K562 (cell line): Measurements from ENCODE around the gene TSSK6. TPM values are rescaled to one million over a fixed set of nuclear protein-coding genes. Genes with fewer than 3 reads are reported as not detected.

ENCODE experiments used
- ATAC-seq: fragments of 200-7000 bp; cut with Tn5 transposase; 3 replicates; pipeline ENCODE4 v1.9.1; 2020; ENCODE audit warnings: moderate library complexity
- BruUV-seq: library from RNA; stranded (reverse); fragments of 400-500 nt; replicated peaks from 2 replicates; lab custom pipeline; 2021; lab: Mats Ljungman, UMichigan
- CTCF ChIA-PET: fragments of 300-600 bp; formaldehyde crosslinking; extraction: SDS; loops from one replicate; lab custom pipeline; 2021; ENCODE audit warnings: low intra/inter-chr PET ratio; lab: Yijun Ruan, JAX
- POLR2A ChIA-PET: fragments of 300-600, 350-650 bp; sonication (Branson Sonifier 250); formaldehyde crosslinking; extraction: SDS; loops from one replicate; lab custom pipeline; 2021; ENCODE audit warnings: antibody characterized with exemption, inconsistent platforms; lab: Yijun Ruan, JAX
- DNase-seq, 4 experiments: peaks; one replicate each; pipeline versions ENCODE4 v3.0.0 to v3.0.0-alpha.2; 2011 to 2018; ENCODE audit warnings: low spot score in 3 of 4, mixed read lengths in 3 of 4; ENCODE audit errors: extremely low read depth in 1 of 4
- FAIRE-seq: peaks from 2 replicates; lab custom pipeline; 2011; peaks lifted over from hg19 to GRCh38; lab: Jason Lieb, UNC
- H2AFZ ChIP-seq: 2 replicates; pipeline ENCODE4 v1.6.0; 2011; ENCODE audit warnings: low read depth, low read length, control low read depth, inconsistent platforms
- H3K27ac ChIP-seq: fragments of 200-600 bp; 3 replicates; pipeline ENCODE4 v1.8.0; 2011; ENCODE audit warnings: low read depth, mild to moderate bottlenecking, control low read depth, inconsistent platforms, low read length, moderate library complexity, mixed read lengths; ENCODE audit errors: extremely low read depth
- H3K27me3 ChIP-seq, 2 experiments: fragments of 300-600 bp in 1 of 2; 2 replicates in 1 of 2; 3 replicates in 1 of 2; pipeline versions ENCODE4 v1.6.0 to v1.8.0; 2011; ENCODE audit warnings: inconsistent platforms in 2 of 2, low read length in 2 of 2, mild to moderate bottlenecking in 1 of 2, mixed read lengths in 1 of 2, moderate library complexity in 1 of 2; ENCODE audit not compliant: control insufficient read depth in 2 of 2, insufficient read depth in 2 of 2
- H3K36me3 ChIP-seq: fragments of 300-600 bp; 3 replicates; pipeline ENCODE4 v1.8.0; 2011; ENCODE audit warnings: mild to moderate bottlenecking, low read length, inconsistent platforms; ENCODE audit not compliant: control insufficient read depth, insufficient read depth
- H3K4me1 ChIP-seq, 2 experiments: fragments of 200-600 bp in 1 of 2; replicated peaks in 1 of 2; 2 replicates in 1 of 2; 3 replicates in 1 of 2; pipeline versions ENCODE4 v1.5.1 to v1.8.0; 2011; ENCODE audit warnings: inconsistent platforms in 2 of 2, low read length in 2 of 2, mild to moderate bottlenecking in 1 of 2, mixed read lengths in 1 of 2, moderate library complexity in 1 of 2; ENCODE audit not compliant: control insufficient read depth in 2 of 2, insufficient read depth in 2 of 2
- H3K4me2 ChIP-seq: 2 replicates; pipeline ENCODE4 v1.6.1; 2011; ENCODE audit warnings: low read length, control low read depth, inconsistent platforms, mixed read lengths; ENCODE audit not compliant: insufficient read depth
- H3K4me3 ChIP-seq: fragments of 200-600 bp; sonication (generic), shearing (Covaris generic); 2 replicates; pipeline ENCODE4 v1.5.1; 2016; ENCODE audit warnings: control low read depth, inconsistent platforms
- H3K79me2 ChIP-seq: fragments of 200-600 bp; 3 replicates; pipeline ENCODE4 v1.8.0; 2011; ENCODE audit warnings: low read length, inconsistent platforms; ENCODE audit not compliant: control insufficient read depth, insufficient read depth
- H3K9ac ChIP-seq, 2 experiments: 2 replicates each; pipeline versions ENCODE4 v1.6.0 to v1.6.1; 2011; ENCODE audit warnings: low read depth in 2 of 2, low read length in 2 of 2, control low read depth in 1 of 2, inconsistent platforms in 1 of 2, mild to moderate bottlenecking in 1 of 2, mixed read lengths in 1 of 2; ENCODE audit not compliant: insufficient read depth in 1 of 2
- H3K9me1 ChIP-seq: one replicate; pipeline ENCODE4 v1.6.0; 2011; ENCODE audit warnings: inconsistent platforms, mild to moderate bottlenecking, low read length, moderate library complexity; ENCODE audit not compliant: control insufficient read depth, insufficient read depth
- H3K9me3 ChIP-seq: replicated peaks from 2 replicates; pipeline ENCODE4 v1.5.1; 2011; ENCODE audit warnings: low read depth, low read length, inconsistent platforms; ENCODE audit not compliant: control insufficient read depth, insufficient read depth
- H4K20me1 ChIP-seq: replicated peaks from 2 replicates; pipeline ENCODE4 v1.6.1; 2011; ENCODE audit warnings: low read length, inconsistent platforms, mixed read lengths; ENCODE audit not compliant: control insufficient read depth, insufficient read depth
- BCL6 ChIP-seq: fragments of 250-450 bp; sonication (Bioruptor Pico); IDR thresholded peaks from 2 replicates; pipeline ENCODE4 v1.4.0; 2020
- POLR2G ChIP-seq: fragments of 200-400 bp; formaldehyde crosslinking; IDR thresholded peaks from 2 replicates; pipeline ENCODE4 v1.6.1; 2017; ENCODE audit warnings: low read depth, mild to moderate bottlenecking, antibody characterized with exemption, low read length, moderate library complexity
- ZKSCAN8 ChIP-seq: fragments of 200-800 bp; sonication (Bioruptor generic); IDR thresholded peaks from 2 replicates; pipeline ENCODE4 v1.6.1; 2016; ENCODE audit warnings: missing genetic modification characterization, missing compliant biosample characterization
- WGBS: fragments of 100-300 bp; shearing (Covaris generic); methylation state at CpG from one replicate; pipeline ENCODE4 v1.1.6; 2016; ENCODE audit warnings: low coverage, mixed read lengths; ENCODE audit not compliant: insufficient coverage; ENCODE audit errors: missing lambda C conversion rate; 5-methylcytosine and 5-hydroxymethylcytosine counted together
- in situ Hi-C: fragments of 300-500 bp; cut with MboI; formaldehyde crosslinking; loops from 4 replicates; pipeline ENCODE4 v1.15.0; 2018; ENCODE audit warnings: inconsistent platforms, mixed read lengths
- intact Hi-C: fragments of 100-400 bp; cut with micrococcal nuclease; formaldehyde crosslinking; loops from 2 replicates; pipeline ENCODE4 v1.14.2; 2022
- polyA plus RNA-seq, 8 experiments: library from polyadenylated mRNA; depleted of rRNA in 4 of 8; stranded (reverse) in 5 of 8; unstranded in 3 of 8; fragments of >200 nt; fragmentation: Nextera tagmentation in 2 of 8; fragmentation: Illumina TruSeq in 1 of 8; extraction: Ambion mirVana in 2 of 8; extraction: Trizol in 1 of 8; gene quantifications; 2 replicates each; pipeline versions ENCODE4 v1.2.1 to v1.2.3, GENCODE V29; 2011 to 2014; ENCODE audit warnings: inconsistent platforms in 1 of 8, missing spikeins in 1 of 8
- total RNA-seq, 7 experiments: library from RNA; depleted of rRNA in 6 of 7; stranded (reverse); fragments of >200 nt in 6 of 7; fragmentation: Illumina TruSeq in 2 of 7; extraction: Trizol in 2 of 7; gene quantifications; 2 replicates each; pipeline versions ENCODE4 v1.2.1 to v1.2.3, GENCODE V29; 2011 to 2021; ENCODE audit warnings: low replicate concordance in 1 of 7
- TF ChIP-seq, protein P1 (sequence below): IDR thresholded peaks from 2 replicates; pipeline ENCODE4 v1.6.1; 2016; ENCODE audit warnings: missing genetic modification characterization, missing compliant biosample characterization

TSSK6 gene
- total and polyA plus RNA-seq, 9 of the 15 experiments (the other 6 are each of a cell fraction or from before 2014, with no cell fraction given) = 0.21 to 2.6 (median 1.5) TPM; not detected in 3

DNA sequence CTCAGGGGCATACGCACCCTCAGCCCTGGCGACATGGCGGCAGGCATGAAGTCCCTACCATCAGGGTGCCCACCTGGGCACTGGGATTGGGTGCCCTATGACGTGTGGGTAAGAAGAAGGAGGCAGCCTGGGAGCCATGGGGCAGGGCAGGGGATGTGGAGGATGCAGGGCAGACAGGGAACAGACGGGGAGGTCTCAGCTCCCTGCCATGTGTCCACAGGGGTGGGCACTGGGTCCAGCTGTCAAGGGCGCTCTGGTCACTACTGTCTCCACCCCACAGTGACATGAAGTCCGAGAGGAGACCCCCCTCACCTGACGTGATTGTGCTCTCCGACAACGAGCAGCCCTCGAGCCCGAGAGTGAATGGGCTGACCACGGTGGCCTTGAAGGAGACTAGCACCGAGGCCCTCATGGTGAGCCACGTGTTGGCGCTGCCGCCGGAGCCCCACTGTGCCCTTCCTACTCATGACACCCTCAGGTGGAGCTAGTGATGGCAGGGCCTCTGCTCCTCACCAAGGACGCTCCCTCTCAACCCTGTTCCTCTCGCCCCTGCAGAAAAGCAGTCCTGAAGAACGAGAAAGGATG, 23.2 kb downstream of the TSSK6 start:
- FAIRE-seq (no peak), ATAC-seq (no peak), DNase-seq (no peak)
- POLR2A ChIA-PET = no interaction called here
- Histone ChIP-seq H3K79me2 (peaks cover 70% of the 10 kb centered on the region), H4K20me1 (peaks cover 26% of the 10 kb centered on the region), H3K27ac (no peak overlapping the region), H3K9ac (peak overlapping the region in 1 of 2 experiments; percentile 49; a peak in 2 of 4 replicates), H2AFZ (no peak overlapping the region), H3K4me2 (no peak overlapping the region), H3K27me3 (no peaks in the 10 kb centered on the region), H3K4me1 (peaks cover 32 to 49% of the 10 kb centered on the region in 2 experiments), H3K9me1 (peaks cover 4% of the 10 kb centered on the region), H3K36me3 (peaks cover 73% of the 10 kb centered on the region), H3K9me3 (no peaks in the 10 kb centered on the region), H3K4me3 (no peak overlapping the region)
- no TSS peak for BruUV-seq
- intact Hi-C loops (no loop called here), in situ Hi-C loops (loop anchor here (5.0 kb wide), 1 partner anchor 125 kb away; no protein-coding TSS in a partner anchor)
- 95% methylated on average over 18 of the region's 21 CpGs for WGBS
- CTCF ChIA-PET = no interaction called here
- no peak for TF ChIP-seq BCL6
- TF ChIP-seq POLR2G = peak; percentile 58; the same call in 1 of the 2 replicates
- TF ChIP-seq, protein P1, sequence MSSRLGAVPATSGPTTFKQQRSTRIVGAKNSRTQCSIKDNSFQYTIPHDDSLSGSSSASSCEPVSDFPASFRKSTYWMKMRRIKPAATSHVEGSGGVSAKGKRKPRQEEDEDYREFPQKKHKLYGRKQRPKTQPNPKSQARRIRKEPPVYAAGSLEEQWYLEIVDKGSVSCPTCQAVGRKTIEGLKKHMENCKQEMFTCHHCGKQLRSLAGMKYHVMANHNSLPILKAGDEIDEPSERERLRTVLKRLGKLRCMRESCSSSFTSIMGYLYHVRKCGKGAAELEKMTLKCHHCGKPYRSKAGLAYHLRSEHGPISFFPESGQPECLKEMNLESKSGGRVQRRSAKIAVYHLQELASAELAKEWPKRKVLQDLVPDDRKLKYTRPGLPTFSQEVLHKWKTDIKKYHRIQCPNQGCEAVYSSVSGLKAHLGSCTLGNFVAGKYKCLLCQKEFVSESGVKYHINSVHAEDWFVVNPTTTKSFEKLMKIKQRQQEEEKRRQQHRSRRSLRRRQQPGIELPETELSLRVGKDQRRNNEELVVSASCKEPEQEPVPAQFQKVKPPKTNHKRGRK (tag) = no peak
- TF ChIP-seq ZKSCAN8 (CRISPR knock-in tag) = no peak
